PFSK-1 (cell line): ENCODE results near the gene ANKRD9.

Experiments
- POLR2AphosphoS5 ChIP-seq: IDR thresholded peaks from 2 replicates; pipeline ENCODE4 v1.6.1; 2012; ENCODE audit warnings: low read depth, mild to moderate bottlenecking, control low read depth, low read length, moderate library complexity
- SIN3A ChIP-seq: IDR thresholded peaks from 2 replicates; pipeline ENCODE4 v1.6.1; 2012; ENCODE audit warnings: mild to moderate bottlenecking, low read length, moderate library complexity, borderline replicate concordance; ENCODE audit not compliant: insufficient read depth
- TAF1 ChIP-seq: IDR thresholded peaks from 2 replicates; pipeline ENCODE4 v1.6.1; 2012; ENCODE audit warnings: low read length, control low read depth, borderline replicate concordance; ENCODE audit not compliant: insufficient read depth
- TF ChIP-seq, protein P1 (sequence below), 2 experiments: IDR thresholded peaks; 2 replicates each; pipeline versions ENCODE4 v1.6.1 to v1.8.0; 2011 to 2012; ENCODE audit warnings: low read depth in 2 of 2, low read length in 2 of 2, control low read depth in 1 of 2, inconsistent platforms in 1 of 2, mild to moderate bottlenecking in 1 of 2, moderate library complexity in 1 of 2; ENCODE audit not compliant: insufficient read depth in 1 of 2

DNA sequence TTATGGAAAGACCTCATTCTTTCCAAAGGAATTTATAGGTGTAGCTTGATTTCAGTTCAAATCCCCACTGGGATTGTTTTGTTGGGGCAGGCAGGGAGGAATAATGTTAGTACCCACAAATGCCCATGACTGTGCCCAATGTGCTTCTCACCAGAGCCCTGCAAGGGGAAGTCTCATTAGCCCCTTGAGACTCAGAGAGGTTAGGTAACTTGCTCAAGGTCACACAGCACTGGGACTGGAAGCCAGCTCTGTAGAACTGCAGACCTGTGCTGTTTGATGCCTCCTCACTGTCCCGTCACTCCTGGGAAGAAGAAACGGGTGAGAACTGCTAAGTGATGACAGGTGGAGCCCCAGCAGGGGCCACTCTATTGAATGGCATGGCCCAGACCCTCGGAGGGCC is 8.9 kb downstream of the ANKRD9 start:
- no peak for TF ChIP-seq POLR2AphosphoS5
- no peak for TF ChIP-seq TAF1
- TF ChIP-seq, protein P1, sequence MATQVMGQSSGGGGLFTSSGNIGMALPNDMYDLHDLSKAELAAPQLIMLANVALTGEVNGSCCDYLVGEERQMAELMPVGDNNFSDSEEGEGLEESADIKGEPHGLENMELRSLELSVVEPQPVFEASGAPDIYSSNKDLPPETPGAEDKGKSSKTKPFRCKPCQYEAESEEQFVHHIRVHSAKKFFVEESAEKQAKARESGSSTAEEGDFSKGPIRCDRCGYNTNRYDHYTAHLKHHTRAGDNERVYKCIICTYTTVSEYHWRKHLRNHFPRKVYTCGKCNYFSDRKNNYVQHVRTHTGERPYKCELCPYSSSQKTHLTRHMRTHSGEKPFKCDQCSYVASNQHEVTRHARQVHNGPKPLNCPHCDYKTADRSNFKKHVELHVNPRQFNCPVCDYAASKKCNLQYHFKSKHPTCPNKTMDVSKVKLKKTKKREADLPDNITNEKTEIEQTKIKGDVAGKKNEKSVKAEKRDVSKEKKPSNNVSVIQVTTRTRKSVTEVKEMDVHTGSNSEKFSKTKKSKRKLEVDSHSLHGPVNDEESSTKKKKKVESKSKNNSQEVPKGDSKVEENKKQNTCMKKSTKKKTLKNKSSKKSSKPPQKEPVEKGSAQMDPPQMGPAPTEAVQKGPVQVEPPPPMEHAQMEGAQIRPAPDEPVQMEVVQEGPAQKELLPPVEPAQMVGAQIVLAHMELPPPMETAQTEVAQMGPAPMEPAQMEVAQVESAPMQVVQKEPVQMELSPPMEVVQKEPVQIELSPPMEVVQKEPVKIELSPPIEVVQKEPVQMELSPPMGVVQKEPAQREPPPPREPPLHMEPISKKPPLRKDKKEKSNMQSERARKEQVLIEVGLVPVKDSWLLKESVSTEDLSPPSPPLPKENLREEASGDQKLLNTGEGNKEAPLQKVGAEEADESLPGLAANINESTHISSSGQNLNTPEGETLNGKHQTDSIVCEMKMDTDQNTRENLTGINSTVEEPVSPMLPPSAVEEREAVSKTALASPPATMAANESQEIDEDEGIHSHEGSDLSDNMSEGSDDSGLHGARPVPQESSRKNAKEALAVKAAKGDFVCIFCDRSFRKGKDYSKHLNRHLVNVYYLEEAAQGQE (IDR thresholded peaks at IDR 0.05; ENCODE audit: insufficient read depth in 1 of 2, low read depth in 2 of 2, low read length in 2 of 2): no peak
- no peak for TF ChIP-seq SIN3A
